K562 (cell line): ENCODE data around the gene REX1BD. TPM values are rescaled to one million over a fixed set of nuclear protein-coding genes. Genes with fewer than 3 reads are reported as not detected.

Experiments
- FOS ChIP-seq: IDR thresholded peaks from 3 replicates; pipeline ENCODE4 v1.6.1; 2011; ENCODE audit not compliant: insufficient read length; ENCODE audit errors: extremely low read depth
- FOXK2 ChIP-seq, 2 experiments: fragments of 450-650 bp; IDR thresholded peaks in 1 of 2; conservative IDR thresholded peaks in 1 of 2; 2 replicates each; pipeline ENCODE4 v1.6.1; 2016; ENCODE audit warnings: low read depth in 2 of 2, mild to moderate bottlenecking in 1 of 2
- GABPB1 ChIP-seq: sonication (generic); formaldehyde crosslinking; IDR thresholded peaks from 2 replicates; pipeline ENCODE4 v1.8.0; 2022; ENCODE audit warnings: mild to moderate bottlenecking, missing genetic modification reagents
- GTF2F1 ChIP-seq: IDR thresholded peaks from 2 replicates; pipeline ENCODE4 v1.6.1; 2011; ENCODE audit warnings: low read depth, low read length, improper control_type of control experiment
- KDM4B ChIP-seq, 2 experiments: fragments of 450-650 bp in 1 of 2; sonication (generic) in 1 of 2; IDR thresholded peaks; 2 replicates each; pipeline ENCODE4 v1.6.1; 2016 to 2017; ENCODE audit warnings: borderline replicate concordance in 2 of 2, antibody characterized with exemption in 1 of 2, low read depth in 1 of 2, mild to moderate bottlenecking in 1 of 2
- PHB2 ChIP-seq: fragments of 450-650 bp; IDR thresholded peaks from 2 replicates; pipeline ENCODE4 v1.6.1; 2017; ENCODE audit warnings: low read depth
- RBFOX2 ChIP-seq: fragments of 200-400 bp; formaldehyde crosslinking; IDR thresholded peaks from 2 replicates; pipeline ENCODE4 v1.6.1; 2017; ENCODE audit warnings: low read depth, mild to moderate bottlenecking, low read length, moderate library complexity
- SMARCE1 ChIP-seq: fragments of 450-650 bp; IDR thresholded peaks from 2 replicates; pipeline ENCODE4 v1.7.1; 2016; ENCODE audit warnings: mild to moderate bottlenecking
- TBP ChIP-seq: optimal IDR thresholded peaks from 2 replicates; pipeline ENCODE3; 2011; ENCODE audit warnings: low read depth, low read length, improper control_type of control experiment
- TRIM24 ChIP-seq, 2 experiments: fragments of 450-650 bp; IDR thresholded peaks; 2 replicates each; pipeline ENCODE4 v1.6.1; 2016
- YBX1 ChIP-seq: fragments of 450-650 bp; IDR thresholded peaks from 2 replicates; pipeline ENCODE4 v1.7.1; 2016; ENCODE audit warnings: mild to moderate bottlenecking
- ZNF165 ChIP-seq: fragments of 250-450 bp; sonication (Bioruptor Pico); IDR thresholded peaks from 2 replicates; pipeline ENCODE4 v1.4.0; 2020; ENCODE audit warnings: borderline replicate concordance
- ZNF277 ChIP-seq: fragments of 250-450 bp; sonication (Bioruptor Pico); IDR thresholded peaks from 2 replicates; pipeline ENCODE4 v1.8.0; 2022; ENCODE audit warnings: inconsistent platforms, mild to moderate bottlenecking, moderate library complexity, borderline replicate concordance
- polyA plus RNA-seq, 8 experiments: library from polyadenylated mRNA; depleted of rRNA in 4 of 8; stranded (reverse) in 5 of 8; unstranded in 3 of 8; fragments of >200 nt; fragmentation: Nextera tagmentation in 2 of 8; fragmentation: Illumina TruSeq in 1 of 8; extraction: Ambion mirVana in 2 of 8; extraction: Trizol in 1 of 8; gene quantifications; 2 replicates each; pipeline versions ENCODE4 v1.2.1 to v1.2.3, GENCODE V29; 2011 to 2014; ENCODE audit warnings: inconsistent platforms in 1 of 8, missing spikeins in 1 of 8
- total RNA-seq, 7 experiments: library from RNA; depleted of rRNA in 6 of 7; stranded (reverse); fragments of >200 nt in 6 of 7; fragmentation: Illumina TruSeq in 2 of 7; extraction: Trizol in 2 of 7; gene quantifications; 2 replicates each; pipeline versions ENCODE4 v1.2.1 to v1.2.3, GENCODE V29; 2011 to 2021; ENCODE audit warnings: low replicate concordance in 1 of 7
- TF ChIP-seq, protein P1 (sequence below), 3 experiments: IDR thresholded peaks in 2 of 3; conservative IDR thresholded peaks in 1 of 3; 2 replicates each; pipeline ENCODE4 v1.5.1; 2011 to 2012; ENCODE audit warnings: low read length in 3 of 3, mild to moderate bottlenecking in 3 of 3, control low read depth in 2 of 3, improper control_type of control experiment in 1 of 3, inconsistent platforms in 1 of 3, low read depth in 1 of 3, mixed read lengths in 1 of 3, moderate library complexity in 1 of 3; ENCODE audit not compliant: insufficient read depth in 2 of 3
- TF ChIP-seq, protein P2 (sequence below): sonication (generic); formaldehyde crosslinking; IDR thresholded peaks from 2 replicates; pipeline ENCODE4 v1.8.0; 2022; ENCODE audit warnings: missing genetic modification reagents, mild to moderate bottlenecking, borderline replicate concordance
- TF ChIP-seq, protein P3 (sequence below): sonication (generic); IDR thresholded peaks from 2 replicates; pipeline ENCODE4 v1.6.1; 2016
- TF ChIP-seq, protein P4 (sequence below): sonication (generic); formaldehyde crosslinking; IDR thresholded peaks from 2 replicates; pipeline ENCODE4 v1.8.0; 2022; ENCODE audit warnings: mild to moderate bottlenecking, missing genetic modification reagents, borderline replicate concordance
- TF ChIP-seq, protein P5 (sequence below): IDR thresholded peaks from 2 replicates; pipeline ENCODE4 v1.6.1; 2016; ENCODE audit warnings: missing genetic modification characterization, missing compliant biosample characterization

The REX1BD gene
- total and polyA plus RNA-seq, 9 of the 15 experiments (the other 6 are each of a cell fraction or from before 2014, with no cell fraction given): 1.9 to 136 (median 13.8) TPM

DNA sequence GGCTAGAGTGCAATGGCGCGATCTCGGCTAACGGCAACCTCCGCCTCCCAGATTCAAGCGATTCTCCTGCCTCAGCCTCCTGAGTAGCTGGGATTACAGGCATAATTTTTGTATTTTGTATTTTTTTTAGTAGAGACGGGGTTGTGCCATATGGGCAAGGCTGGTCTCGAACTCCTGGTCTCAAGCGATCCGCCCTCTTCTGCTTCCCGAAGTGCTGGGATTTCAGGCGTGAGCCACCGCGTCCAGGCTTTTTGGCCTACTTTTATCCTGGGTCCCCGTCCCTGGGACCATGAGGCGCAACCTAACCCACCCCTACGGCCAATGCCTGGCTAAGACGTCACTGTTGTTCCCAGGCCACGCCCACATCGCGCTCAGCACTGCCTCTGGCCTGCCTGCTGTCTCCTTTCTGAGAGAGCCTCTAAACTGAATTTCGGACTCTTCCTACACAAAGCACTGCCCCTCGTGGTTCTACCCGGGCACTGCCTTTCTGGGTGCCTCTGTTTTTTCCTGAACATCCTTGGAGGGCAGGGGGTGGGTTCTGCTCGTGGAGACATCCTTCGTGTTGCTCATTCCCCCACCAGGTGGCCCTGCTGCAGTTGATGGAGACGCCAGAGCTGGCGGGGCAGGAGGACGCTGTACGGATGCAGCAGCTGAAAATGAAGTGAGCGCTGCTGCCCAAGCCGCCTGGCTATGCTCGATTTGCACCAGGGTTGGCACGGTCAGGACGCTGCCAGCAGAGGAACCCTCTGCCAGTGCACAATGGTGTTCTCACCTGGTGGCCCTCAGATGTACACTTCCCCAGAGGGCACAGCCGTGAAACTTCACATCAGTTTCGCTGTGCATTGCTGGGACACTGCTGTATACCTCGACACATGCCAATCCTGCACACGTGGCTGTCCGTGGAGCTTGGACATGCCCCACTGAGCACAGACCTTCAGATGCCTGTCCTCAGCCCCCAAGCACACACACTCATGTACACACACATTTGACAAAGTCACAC lies 2.0 kb downstream of the REX1BD start (continued):
- TF ChIP-seq, protein P1, sequence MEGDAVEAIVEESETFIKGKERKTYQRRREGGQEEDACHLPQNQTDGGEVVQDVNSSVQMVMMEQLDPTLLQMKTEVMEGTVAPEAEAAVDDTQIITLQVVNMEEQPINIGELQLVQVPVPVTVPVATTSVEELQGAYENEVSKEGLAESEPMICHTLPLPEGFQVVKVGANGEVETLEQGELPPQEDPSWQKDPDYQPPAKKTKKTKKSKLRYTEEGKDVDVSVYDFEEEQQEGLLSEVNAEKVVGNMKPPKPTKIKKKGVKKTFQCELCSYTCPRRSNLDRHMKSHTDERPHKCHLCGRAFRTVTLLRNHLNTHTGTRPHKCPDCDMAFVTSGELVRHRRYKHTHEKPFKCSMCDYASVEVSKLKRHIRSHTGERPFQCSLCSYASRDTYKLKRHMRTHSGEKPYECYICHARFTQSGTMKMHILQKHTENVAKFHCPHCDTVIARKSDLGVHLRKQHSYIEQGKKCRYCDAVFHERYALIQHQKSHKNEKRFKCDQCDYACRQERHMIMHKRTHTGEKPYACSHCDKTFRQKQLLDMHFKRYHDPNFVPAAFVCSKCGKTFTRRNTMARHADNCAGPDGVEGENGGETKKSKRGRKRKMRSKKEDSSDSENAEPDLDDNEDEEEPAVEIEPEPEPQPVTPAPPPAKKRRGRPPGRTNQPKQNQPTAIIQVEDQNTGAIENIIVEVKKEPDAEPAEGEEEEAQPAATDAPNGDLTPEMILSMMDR (IDR thresholded peaks at IDR 0.05 in 2 of 3, conservative IDR thresholded peaks at IDR 0.05 in 1 of 3; ENCODE audit: insufficient read depth in 2 of 3, low read depth in 1 of 3, low read length in 3 of 3): peak; percentile 60 to 76 (median 73)
- TF ChIP-seq TRIM24 (IDR thresholded peaks at IDR 0.05) (no peak), RBFOX2 (peak; percentile 54; the same call in 1 of the 2 replicates), GTF2F1 (no peak; the same call in 1 of the 2 replicates), ZNF165 (no peak), SMARCE1 (no peak), ZNF277 (CRISPR knock-in tag) (no peak), PHB2 (no peak), FOS (no peak), KDM4B (IDR thresholded peaks at IDR 0.05; ENCODE audit: borderline replicate concordance in 2 of 2, low read depth in 1 of 2) (no peak), FOXK2 (conservative IDR thresholded peaks at IDR 0.05 in 1 of 2, IDR thresholded peaks at IDR 0.05 in 1 of 2; ENCODE audit: low read depth in 2 of 2) (peak; percentile 19 to 33; a peak in 2 of 4 replicates), YBX1 (no peak), TBP (peak; percentile 61), GABPB1 (CRISPR knock-in tag) (no peak)
- TF ChIP-seq, protein P2, sequence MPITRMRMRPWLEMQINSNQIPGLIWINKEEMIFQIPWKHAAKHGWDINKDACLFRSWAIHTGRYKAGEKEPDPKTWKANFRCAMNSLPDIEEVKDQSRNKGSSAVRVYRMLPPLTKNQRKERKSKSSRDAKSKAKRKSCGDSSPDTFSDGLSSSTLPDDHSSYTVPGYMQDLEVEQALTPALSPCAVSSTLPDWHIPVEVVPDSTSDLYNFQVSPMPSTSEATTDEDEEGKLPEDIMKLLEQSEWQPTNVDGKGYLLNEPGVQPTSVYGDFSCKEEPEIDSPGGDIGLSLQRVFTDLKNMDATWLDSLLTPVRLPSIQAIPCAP: no peak
- TF ChIP-seq, protein P3, sequence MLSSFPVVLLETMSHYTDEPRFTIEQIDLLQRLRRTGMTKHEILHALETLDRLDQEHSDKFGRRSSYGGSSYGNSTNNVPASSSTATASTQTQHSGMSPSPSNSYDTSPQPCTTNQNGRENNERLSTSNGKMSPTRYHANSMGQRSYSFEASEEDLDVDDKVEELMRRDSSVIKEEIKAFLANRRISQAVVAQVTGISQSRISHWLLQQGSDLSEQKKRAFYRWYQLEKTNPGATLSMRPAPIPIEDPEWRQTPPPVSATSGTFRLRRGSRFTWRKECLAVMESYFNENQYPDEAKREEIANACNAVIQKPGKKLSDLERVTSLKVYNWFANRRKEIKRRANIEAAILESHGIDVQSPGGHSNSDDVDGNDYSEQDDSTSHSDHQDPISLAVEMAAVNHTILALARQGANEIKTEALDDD: no peak
- TF ChIP-seq, protein P4, sequence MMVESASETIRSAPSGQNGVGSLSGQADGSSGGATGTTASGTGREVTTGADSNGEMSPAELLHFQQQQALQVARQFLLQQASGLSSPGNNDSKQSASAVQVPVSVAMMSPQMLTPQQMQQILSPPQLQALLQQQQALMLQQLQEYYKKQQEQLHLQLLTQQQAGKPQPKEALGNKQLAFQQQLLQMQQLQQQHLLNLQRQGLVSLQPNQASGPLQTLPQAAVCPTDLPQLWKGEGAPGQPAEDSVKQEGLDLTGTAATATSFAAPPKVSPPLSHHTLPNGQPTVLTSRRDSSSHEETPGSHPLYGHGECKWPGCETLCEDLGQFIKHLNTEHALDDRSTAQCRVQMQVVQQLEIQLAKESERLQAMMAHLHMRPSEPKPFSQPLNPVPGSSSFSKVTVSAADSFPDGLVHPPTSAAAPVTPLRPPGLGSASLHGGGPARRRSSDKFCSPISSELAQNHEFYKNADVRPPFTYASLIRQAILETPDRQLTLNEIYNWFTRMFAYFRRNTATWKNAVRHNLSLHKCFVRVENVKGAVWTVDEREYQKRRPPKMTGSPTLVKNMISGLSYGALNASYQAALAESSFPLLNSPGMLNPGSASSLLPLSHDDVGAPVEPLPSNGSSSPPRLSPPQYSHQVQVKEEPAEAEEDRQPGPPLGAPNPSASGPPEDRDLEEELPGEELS: no peak
- TF ChIP-seq, protein P5, sequence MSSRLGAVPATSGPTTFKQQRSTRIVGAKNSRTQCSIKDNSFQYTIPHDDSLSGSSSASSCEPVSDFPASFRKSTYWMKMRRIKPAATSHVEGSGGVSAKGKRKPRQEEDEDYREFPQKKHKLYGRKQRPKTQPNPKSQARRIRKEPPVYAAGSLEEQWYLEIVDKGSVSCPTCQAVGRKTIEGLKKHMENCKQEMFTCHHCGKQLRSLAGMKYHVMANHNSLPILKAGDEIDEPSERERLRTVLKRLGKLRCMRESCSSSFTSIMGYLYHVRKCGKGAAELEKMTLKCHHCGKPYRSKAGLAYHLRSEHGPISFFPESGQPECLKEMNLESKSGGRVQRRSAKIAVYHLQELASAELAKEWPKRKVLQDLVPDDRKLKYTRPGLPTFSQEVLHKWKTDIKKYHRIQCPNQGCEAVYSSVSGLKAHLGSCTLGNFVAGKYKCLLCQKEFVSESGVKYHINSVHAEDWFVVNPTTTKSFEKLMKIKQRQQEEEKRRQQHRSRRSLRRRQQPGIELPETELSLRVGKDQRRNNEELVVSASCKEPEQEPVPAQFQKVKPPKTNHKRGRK (tag): peak; percentile 63
